WTC11 (cell line): ENCODE measurements around the gene RASA2. TPM values are rescaled to one million over a fixed set of nuclear protein-coding genes. Genes with fewer than 3 reads are reported as not detected.

Experiments used
- ATAC-seq: fragments of 200-7000 bp; cut with Tn5 transposase; 2 replicates; pipeline ENCODE4 v1.10.0; 2021; ENCODE audit warnings: mild to moderate bottlenecking, moderate library complexity
- CTCF ChIA-PET: fragments of 300-600 bp; sonication (Branson Sonifier 250); formaldehyde crosslinking; loops from one replicate; lab custom pipeline; 2021; ENCODE audit warnings: antibody characterized with exemption; lab: Charles Lee
- POLR2A ChIA-PET: fragments of 350-600 bp; sonication (Branson Sonifier 250); formaldehyde crosslinking; loops from one replicate; lab custom pipeline; 2021; ENCODE audit warnings: antibody characterized with exemption; lab: Charles Lee
- DNase-seq: peaks from one replicate; pipeline ENCODE4 v3.0.0; 2021; ENCODE audit warnings: low spot score
- H3K27ac Mint-ChIP-seq: 2 replicates; pipeline ENCODE4 v1.8.0; 2021; ENCODE audit warnings: mixed read lengths
- H3K27me3 Mint-ChIP-seq: 2 replicates; pipeline ENCODE4 v1.8.0; 2021; ENCODE audit warnings: low read depth, mild to moderate bottlenecking, moderate library complexity, mixed read lengths
- H3K36me3 Mint-ChIP-seq: 2 replicates; pipeline ENCODE4 v1.8.0; 2021; ENCODE audit warnings: mixed read lengths
- H3K4me1 Mint-ChIP-seq: 2 replicates; pipeline ENCODE4 v1.8.0; 2022; ENCODE audit warnings: mixed read lengths
- H3K4me3 Mint-ChIP-seq: 2 replicates; pipeline ENCODE4 v1.8.0; 2021; ENCODE audit warnings: mild to moderate bottlenecking, moderate library complexity, mixed read lengths
- H3K9me3 Mint-ChIP-seq: 2 replicates; pipeline ENCODE4 v1.8.0; 2021; ENCODE audit warnings: mixed read lengths
- ATF2 ChIP-seq: sonication (generic); formaldehyde crosslinking; IDR thresholded peaks from 2 replicates; pipeline ENCODE4 v1.8.1; 2022; ENCODE audit warnings: low read depth, missing genetic modification reagents, borderline replicate concordance
- CDX4 ChIP-seq: fragments of 250-450 bp; sonication (Bioruptor Pico); IDR thresholded peaks from 2 replicates; pipeline ENCODE4 v1.9.0; 2021; ENCODE audit warnings: moderate library complexity, mild to moderate bottlenecking, inconsistent platforms, borderline replicate concordance
- E2F1 ChIP-seq: sonication (generic); formaldehyde crosslinking; IDR thresholded peaks from 2 replicates; pipeline ENCODE4 v1.8.0; 2022; ENCODE audit warnings: mild to moderate bottlenecking, missing genetic modification reagents
- ELF4 ChIP-seq: sonication (generic); formaldehyde crosslinking; IDR thresholded peaks from 2 replicates; pipeline ENCODE4 v1.8.1; 2022; ENCODE audit warnings: low read depth, mild to moderate bottlenecking, moderate library complexity, missing genetic modification reagents
- HMGA2 ChIP-seq: fragments of 250-450 bp; sonication (Bioruptor Pico); IDR thresholded peaks from 2 replicates; pipeline ENCODE4 v1.4.0; 2021; ENCODE audit warnings: mild to moderate bottlenecking, moderate library complexity
- MAX ChIP-seq: sonication (generic); formaldehyde crosslinking; IDR thresholded peaks from 2 replicates; pipeline ENCODE4 v1.8.0; 2022; ENCODE audit warnings: mild to moderate bottlenecking, missing genetic modification reagents
- MYBL2 ChIP-seq: sonication (generic); formaldehyde crosslinking; IDR thresholded peaks from 2 replicates; pipeline ENCODE4 v1.8.1; 2023; ENCODE audit warnings: mild to moderate bottlenecking, moderate library complexity, missing genetic modification reagents
- PRDM15 ChIP-seq: sonication (generic); formaldehyde crosslinking; IDR thresholded peaks from 2 replicates; pipeline ENCODE4 v1.8.0; 2022; ENCODE audit warnings: missing genetic modification reagents
- PRRX2 ChIP-seq: fragments of 250-450 bp; sonication (Bioruptor Pico); IDR thresholded peaks from 2 replicates; pipeline ENCODE4 v1.8.0; 2021; ENCODE audit warnings: mild to moderate bottlenecking
- TEAD4 ChIP-seq: sonication (generic); formaldehyde crosslinking; IDR thresholded peaks from 2 replicates; pipeline ENCODE4 v1.8.0; 2022; ENCODE audit warnings: mild to moderate bottlenecking, missing genetic modification reagents
- ZNF219 ChIP-seq: sonication (generic); formaldehyde crosslinking; IDR thresholded peaks from 2 replicates; pipeline ENCODE4 v1.8.0; 2023; ENCODE audit warnings: missing genetic modification reagents, mild to moderate bottlenecking, borderline replicate concordance
- ZNF532 ChIP-seq: fragments of 250-450 bp; sonication (Bioruptor Pico); IDR thresholded peaks from 2 replicates; pipeline ENCODE4 v1.9.0; 2021; ENCODE audit warnings: mild to moderate bottlenecking, borderline replicate concordance
- ZSCAN18 ChIP-seq: fragments of 250-450 bp; sonication (Bioruptor Pico); IDR thresholded peaks from 2 replicates; pipeline ENCODE4 v2.1.2; 2022; ENCODE audit warnings: mild to moderate bottlenecking, moderate library complexity
- total RNA-seq: library from RNA; stranded (reverse); gene quantifications from 3 replicates; pipeline ENCODE4 v1.2.3, GENCODE V29; 2021

Gene RASA2
- total RNA-seq, 1 experiment from 2014 or later: 13.9 TPM

- TF ChIP-seq PRDM15 (no peak), ZNF532 (CRISPR knock-in tag) (no peak), ATF2 (CRISPR knock-in tag) (no peak), MAX (CRISPR knock-in tag) (no peak), ELF4 (CRISPR knock-in tag) (no peak), ZNF219 (CRISPR knock-in tag) (no peak)
Measured at GRCh38 chr3:141575879-141576743, 89.3 kb downstream of the RASA2 start (continued).

- ATAC-seq: no peak
- no peak overlapping the region for H3K4me3 Mint-ChIP-seq
- TF ChIP-seq PRRX2 (CRISPR knock-in tag) (no peak), MYBL2 (no peak), CDX4 (CRISPR knock-in tag) (no peak)
Measured at GRCh38 chr3:141576744-141577052, 89.9 kb downstream of the RASA2 start.

GRCh38 chr3:141578202-141578973 is 91.6 kb downstream of the RASA2 start:
- Mint-ChIP-seq H3K27ac (no peak overlapping the region), H3K27me3 (no peaks in the 10 kb centered on the region), H3K4me3 (no peak overlapping the region), H3K9me3 (no peaks in the 10 kb centered on the region), H3K4me1 (no peaks in the 10 kb centered on the region), H3K36me3 (peaks cover 6% of the 10 kb centered on the region; the same call in 1 of the 2 replicates)
- DNase-seq (no peak), ATAC-seq (no peak)
- TF ChIP-seq ZSCAN18 (CRISPR knock-in tag): no peak
- TF ChIP-seq E2F1 (CRISPR knock-in tag): no peak
- no peak for TF ChIP-seq HMGA2 (CRISPR knock-in tag)
- TF ChIP-seq TEAD4: no peak
- TF ChIP-seq PRRX2 (CRISPR knock-in tag): no peak
- POLR2A ChIA-PET: no interaction called here
- CTCF ChIA-PET: no interaction called here

More at GRCh38 chr3:141576744-141577052, 89.9 kb downstream of the RASA2 start:
- no peak overlapping the region for H3K27ac Mint-ChIP-seq
- no peaks in the 10 kb centered on the region for H3K27me3 Mint-ChIP-seq
- H3K36me3 Mint-ChIP-seq: peaks cover 9% of the 10 kb centered on the region; the same call in 1 of the 2 replicates
- CTCF ChIA-PET: interaction anchor here (1.2 kb wide), 1 partner anchor 68 kb away, joined by 3 read pairs; no protein-coding TSS in a partner anchor
- no peaks in the 10 kb centered on the region for H3K4me1 Mint-ChIP-seq
- H3K9me3 Mint-ChIP-seq: no peaks in the 10 kb centered on the region
- no peak for DNase-seq
- POLR2A ChIA-PET: no interaction called here
